NCI-H460 (cell line): ENCODE measurements around the gene PGGHG. TPM values are rescaled to one million over a fixed set of nuclear protein-coding genes. Genes with fewer than 3 reads are reported as not detected.

ENCODE experiments used
- DNase-seq: peaks from one replicate; pipeline ENCODE4 v3.0.0-alpha.2; 2016; ENCODE audit warnings: low read depth; ENCODE audit errors: extremely low read depth
- small RNA-seq, 2 experiments: library from RNA; depleted of rRNA; stranded (forward); fragments of <200 nt; gene quantifications; one replicate each; pipeline ENCODE3, GENCODE V24; 2014
- total RNA-seq: library from RNA; depleted of rRNA; stranded (reverse); fragments of >200 nt; shearing (Covaris generic); gene quantifications from 2 replicates; pipeline ENCODE4 v1.2.3, GENCODE V29; 2014; rRNA removed

The PGGHG gene
- total RNA-seq, 1 experiment from 2014 or later, result 13.4 TPM

GRCh38 chr11:344836-345578 lies 56.1 kb downstream of the PGGHG start:
- no peak for DNase-seq

Small RNAs within 50 kb of the gene (small RNA-seq; reads per million reads assigned to genes)
- gene AC136475.6, result 0 reads per million in 2 experiments

Other genes with a start within 250 kb of the PGGHG start
- gene SCGB1C1, start 96.0 kb upstream of the PGGHG start, total RNA-seq, result not detected in 2 replicates
- gene BET1L, start 81.7 kb upstream of the PGGHG start, total RNA-seq, result 16.5 and 16.8 TPM in 2 replicates
- gene RIC8A, start 81.4 kb upstream of the PGGHG start, total RNA-seq, result 53.9 and 82.0 TPM in 2 replicates
- gene SIRT3, start 52.8 kb upstream of the PGGHG start, total RNA-seq, result 9.8 and 11.0 TPM in 2 replicates
- 69.9 and 72.8 TPM in 2 replicates for gene PSMD13, start 52.1 kb upstream of the PGGHG start, total RNA-seq
- gene NLRP6, start 10.7 kb upstream of the PGGHG start, total RNA-seq, result not detected in 2 replicates
- gene IFITM5, start 10.4 kb downstream of the PGGHG start, total RNA-seq, result not detected in 2 replicates
- 44.7 and 71.8 TPM in 2 replicates for gene IFITM2, start 18.7 kb downstream of the PGGHG start, total RNA-seq
- gene IFITM1, start 24.9 kb downstream of the PGGHG start, total RNA-seq, result 2.2 and 4.5 TPM in 2 replicates
- gene IFITM3, start 31.7 kb downstream of the PGGHG start, total RNA-seq, result 161 and 191 TPM in 2 replicates
- gene B4GALNT4, start 80.4 kb downstream of the PGGHG start, total RNA-seq, result 8.1 and 8.6 TPM in 2 replicates
- 27.0 and 27.7 TPM in 2 replicates for gene PKP3, start 105.1 kb downstream of the PGGHG start, total RNA-seq
- 17.5 and 24.3 TPM in 2 replicates for gene SIGIRR, start 125.9 kb downstream of the PGGHG start, total RNA-seq
- 0.12 TPM in 1 of 2 replicates, not detected in the other for gene ANO9, start 152.9 kb downstream of the PGGHG start, total RNA-seq
- gene PTDSS2, start 161.2 kb downstream of the PGGHG start, total RNA-seq, result 19.6 and 23.7 TPM in 2 replicates
- gene RNH1, start 218.1 kb downstream of the PGGHG start, total RNA-seq, result 77.4 and 100 TPM in 2 replicates
- gene HRAS, start 246.4 kb downstream of the PGGHG start, total RNA-seq, result 30.2 and 36.1 TPM in 2 replicates
- 0.43 and 0.57 TPM in 2 replicates for gene LRRC56, start 248.4 kb downstream of the PGGHG start, total RNA-seq